Measurements from ENCODE around the gene BEND5. TPM values are rescaled to one million over a fixed set of nuclear protein-coding genes. Genes with fewer than 3 reads are reported as not detected.
A peak's percentile ranks its signal among the peaks of the same experiment; 100 is the strongest.

Gene BEND5
- total RNA-seq, 1 experiment from 2014 or later: not detected

- in situ Hi-C loops (cut with HindIII; ENCODE audit: low sequenced_read_pairs): no loop called here
Measured at GRCh38 chr1:48728584-48728983, 48.1 kb downstream of the BEND5 start.

GRCh38 chr1:48726557-48727215 is 50.0 kb downstream of the BEND5 start:
- DNase-seq (ENCODE audit: low spot score): no peak
- in situ Hi-C loops (cut with HindIII; ENCODE audit: low sequenced_read_pairs): no loop called here

More at GRCh38 chr1:48728584-48728983, 48.1 kb downstream of the BEND5 start:
- no peak for DNase-seq (ENCODE audit: low spot score)

GRCh38 chr1:48726139-48726538 is 50.6 kb downstream of the BEND5 start:
- no peak for DNase-seq (ENCODE audit: low spot score)
- in situ Hi-C loops (cut with HindIII; ENCODE audit: low sequenced_read_pairs): no loop called here

GRCh38 chr1:48725341-48726046 is 51.2 kb downstream of the BEND5 start:
- DNase-seq (ENCODE audit: low spot score): no peak
- in situ Hi-C loops (cut with HindIII; ENCODE audit: low sequenced_read_pairs): no loop called here

- in situ Hi-C loops (cut with HindIII; ENCODE audit: low sequenced_read_pairs): no loop called here
- no peak for DNase-seq (ENCODE audit: low spot score)
Measured at GRCh38 chr1:48720929-48721328, 55.8 kb downstream of the BEND5 start.

- in situ Hi-C loops (cut with HindIII; ENCODE audit: low sequenced_read_pairs): no loop called here
- no peak for DNase-seq (ENCODE audit: low spot score)
Measured at GRCh38 chr1:48718705-48719104, 58.0 kb downstream of the BEND5 start.

GRCh38 chr1:48718116-48718630 is 58.5 kb downstream of the BEND5 start:
- in situ Hi-C loops (cut with HindIII; ENCODE audit: low sequenced_read_pairs): no loop called here
- no peak for DNase-seq (ENCODE audit: low spot score)

GRCh38 chr1:48717082-48717481 is 59.6 kb downstream of the BEND5 start:
- no peak for DNase-seq (ENCODE audit: low spot score)
- in situ Hi-C loops (cut with HindIII; ENCODE audit: low sequenced_read_pairs): no loop called here

GRCh38 chr1:48715921-48716320 is 60.8 kb downstream of the BEND5 start:
- DNase-seq (ENCODE audit: low spot score): no peak
- in situ Hi-C loops (cut with HindIII; ENCODE audit: low sequenced_read_pairs): no loop called here

GRCh38 chr1:48710915-48711314 is 65.8 kb downstream of the BEND5 start:
- DNase-seq (ENCODE audit: low spot score): no peak
- in situ Hi-C loops (cut with HindIII; ENCODE audit: low sequenced_read_pairs): no loop called here

- in situ Hi-C loops (cut with HindIII; ENCODE audit: low sequenced_read_pairs): no loop called here
- DNase-seq (ENCODE audit: low spot score): no peak
Measured at GRCh38 chr1:48710318-48710717, 66.4 kb downstream of the BEND5 start.

GRCh38 chr1:48704736-48705135 is 72.0 kb downstream of the BEND5 start:
- in situ Hi-C loops (cut with HindIII; ENCODE audit: low sequenced_read_pairs): no loop called here
- DNase-seq (ENCODE audit: low spot score): no peak

- no peak for DNase-seq (ENCODE audit: low spot score)
- in situ Hi-C loops (cut with HindIII; ENCODE audit: low sequenced_read_pairs): no loop called here
Measured at GRCh38 chr1:48701445-48701844, 75.2 kb downstream of the BEND5 start.

GRCh38 chr1:48697066-48697707 is 79.5 kb downstream of the BEND5 start:
- in situ Hi-C loops (cut with HindIII; ENCODE audit: low sequenced_read_pairs): no loop called here
- peak; percentile 30 for DNase-seq (ENCODE audit: low spot score)

GRCh38 chr1:48695161-48695560 is 81.5 kb downstream of the BEND5 start:
- in situ Hi-C loops (cut with HindIII; ENCODE audit: low sequenced_read_pairs): no loop called here
- DNase-seq (ENCODE audit: low spot score): no peak

GRCh38 chr1:48693674-48694320 is 82.9 kb downstream of the BEND5 start:
- no peak for DNase-seq (ENCODE audit: low spot score)
- in situ Hi-C loops (cut with HindIII; ENCODE audit: low sequenced_read_pairs): no loop called here

- in situ Hi-C loops (cut with HindIII; ENCODE audit: low sequenced_read_pairs): no loop called here
- no peak for DNase-seq (ENCODE audit: low spot score)
Measured at GRCh38 chr1:48693180-48693579, 83.5 kb downstream of the BEND5 start.

GRCh38 chr1:48692235-48692634 is 84.5 kb downstream of the BEND5 start:
- DNase-seq (ENCODE audit: low spot score): no peak

GRCh38 chr1:48691429-48692001 is 85.2 kb downstream of the BEND5 start:
- in situ Hi-C loops (cut with HindIII; ENCODE audit: low sequenced_read_pairs): no loop called here
- DNase-seq (ENCODE audit: low spot score): no peak

More at GRCh38 chr1:48692235-48692634, 84.5 kb downstream of the BEND5 start:
- in situ Hi-C loops (cut with HindIII; ENCODE audit: low sequenced_read_pairs): no loop called here

Measured in G401 (cell line).